Measurements from ENCODE around the gene SGO1. TPM values are rescaled to one million over a fixed set of nuclear protein-coding genes. Genes with fewer than 3 reads are reported as not detected.

Gene SGO1
- total RNA-seq, 1 experiment from 2014 or later = 23.5 TPM

- BruUV-seq (replicated peaks) = no TSS peak
- H3K27ac ChIP-seq (ENCODE audit: low read depth, low read length) = no peak overlapping the region
- no peaks in the 10 kb centered on the region for H3K4me1 ChIP-seq (ENCODE audit: control insufficient read depth in 1 of 2, insufficient read depth in 2 of 2, low read length in 2 of 2)
- no peak overlapping the region for H3K4me2 ChIP-seq (ENCODE audit: low read length)
- no peak overlapping the region for H3K9ac ChIP-seq (ENCODE audit: low read length)
- no peaks in the 10 kb centered on the region for H3K36me3 ChIP-seq (ENCODE audit: control insufficient read depth in 1 of 2, insufficient read depth in 2 of 2, low read length in 2 of 2)
- no peaks in the 10 kb centered on the region for H3K9me2 ChIP-seq (ENCODE audit: insufficient read depth)
- ChIA-PET CTCF (no interaction called here), POLR2A (no interaction called here), RAD21 (ENCODE audit: low non-redundant PET in 1 of 2, low total read pairs in 2 of 2, uncharacterized antibody in 2 of 2, unreplicated experiment in 2 of 2) (no interaction called here)
- no peaks in the 10 kb centered on the region for H3K9me3 ChIP-seq (ENCODE audit: control insufficient read depth in 1 of 2, insufficient read depth in 1 of 2, low read depth in 1 of 2, low read length in 2 of 2)
- intact Hi-C loops (cut with micrococcal nuclease) = no loop called here
- ATAC-seq (no peak), DNase-seq (ENCODE audit: low read depth, low spot score) (no peak)
- H4K20me1 ChIP-seq (ENCODE audit: insufficient read depth) = no peaks in the 10 kb centered on the region
- TF ChIP-seq POLR2A (IDR thresholded peaks at IDR 0.05; ENCODE audit: borderline replicate concordance, extremely low read depth, insufficient read depth, insufficient read length) (no peak), CBX3 (IDR thresholded peaks at IDR 0.05; ENCODE audit: low read depth) (no peak), RAD21 (IDR thresholded peaks at IDR 0.05; ENCODE audit: low read depth) (no peak), ZNF274 (IDR thresholded peaks at IDR 0.05; ENCODE audit: low read depth, low read length) (no peak), ZFX (IDR thresholded peaks at IDR 0.05) (no peak)
- no peak overlapping the region for H2AFZ ChIP-seq (ENCODE audit: low read depth, low read length, poor library complexity, severe bottlenecking)
- H3K27me3 ChIP-seq (ENCODE audit: insufficient read depth, low read length) = no peaks in the 10 kb centered on the region
- H3K4me3 ChIP-seq (replicated peaks in 1 of 2; ENCODE audit: low read depth in 1 of 2, low read length in 2 of 2) = no peak overlapping the region
- no peaks in the 10 kb centered on the region for H3K79me2 ChIP-seq (ENCODE audit: insufficient read depth, low read length)
Measured at GRCh38 chr3:20123131-20123652, 62.8 kb downstream of the SGO1 start.

DNA sequence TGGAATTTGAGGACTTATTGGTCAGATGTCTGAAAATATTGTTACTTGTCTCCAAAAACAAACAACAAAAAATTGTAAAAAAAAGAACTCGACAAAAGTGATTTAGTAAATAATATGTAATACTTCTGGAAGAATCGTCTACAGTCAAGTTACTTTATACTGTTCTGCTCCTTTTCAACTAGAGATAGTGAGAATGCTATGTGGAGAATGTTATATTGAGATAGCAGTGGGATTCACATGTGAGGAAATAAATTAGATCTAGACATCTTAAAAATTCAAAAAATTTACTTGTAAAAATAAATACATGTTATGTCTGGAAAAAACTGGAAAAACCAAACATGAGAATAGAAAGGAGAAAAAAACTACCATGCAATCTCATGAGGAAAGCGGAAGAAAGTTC, 64.9 kb downstream of the SGO1 start:
- Histone ChIP-seq H4K20me1 (ENCODE audit: insufficient read depth) (no peaks in the 10 kb centered on the region), H3K79me2 (ENCODE audit: insufficient read depth, low read length) (no peaks in the 10 kb centered on the region), H3K4me1 (ENCODE audit: control insufficient read depth in 1 of 2, insufficient read depth in 2 of 2, low read length in 2 of 2) (no peaks in the 10 kb centered on the region), H3K9me2 (ENCODE audit: insufficient read depth) (no peaks in the 10 kb centered on the region), H3K9me3 (ENCODE audit: control insufficient read depth in 1 of 2, insufficient read depth in 1 of 2, low read depth in 1 of 2, low read length in 2 of 2) (no peaks in the 10 kb centered on the region), H2AFZ (ENCODE audit: low read depth, low read length, poor library complexity, severe bottlenecking) (no peak overlapping the region), H3K36me3 (ENCODE audit: control insufficient read depth in 1 of 2, insufficient read depth in 2 of 2, low read length in 2 of 2) (no peaks in the 10 kb centered on the region), H3K4me2 (ENCODE audit: low read length) (no peak overlapping the region), H3K4me3 (replicated peaks in 1 of 2; ENCODE audit: low read depth in 1 of 2, low read length in 2 of 2) (no peak overlapping the region), H3K9ac (ENCODE audit: low read length) (no peak overlapping the region), H3K27me3 (ENCODE audit: insufficient read depth, low read length) (no peaks in the 10 kb centered on the region), H3K27ac (ENCODE audit: low read depth, low read length) (no peak overlapping the region)
- POLR2A ChIA-PET = no interaction called here
- intact Hi-C loops (cut with micrococcal nuclease) = no loop called here
- ATAC-seq (no peak), DNase-seq (ENCODE audit: low read depth, low spot score) (no peak)
- no TSS peak for BruUV-seq (replicated peaks)
- CTCF ChIA-PET = no interaction called here
- RAD21 ChIA-PET (ENCODE audit: low non-redundant PET in 1 of 2, low total read pairs in 2 of 2, uncharacterized antibody in 2 of 2, unreplicated experiment in 2 of 2) = interaction anchor here in 1 of 2 experiments (0.6 kb wide), 1 partner anchor 24 kb away, joined by 3 read pairs; no protein-coding TSS in a partner anchor
- TF ChIP-seq YY1 (IDR thresholded peaks at IDR 0.05; ENCODE audit: extremely low read depth, insufficient replicate concordance, low read depth, low read length) (no peak), EGR1 (IDR thresholded peaks at IDR 0.05; ENCODE audit: low read depth) (no peak), POLR2AphosphoS5 (IDR thresholded peaks at IDR 0.05; ENCODE audit: low read depth, low read length) (no peak), SIN3A (IDR thresholded peaks at IDR 0.05; ENCODE audit: low read depth) (no peak), FOSL1 (IDR thresholded peaks at IDR 0.05; ENCODE audit: low read depth) (no peak), POLR2A (IDR thresholded peaks at IDR 0.05; ENCODE audit: borderline replicate concordance, extremely low read depth, insufficient read depth, insufficient read length) (no peak), ZFX (IDR thresholded peaks at IDR 0.05) (no peak), JUND (IDR thresholded peaks at IDR 0.05) (no peak), EZH2 (IDR thresholded peaks at IDR 0.05) (no peak), ZNF274 (IDR thresholded peaks at IDR 0.05; ENCODE audit: low read depth, low read length) (no peak), EZH2phosphoT487 (IDR thresholded peaks at IDR 0.05; ENCODE audit: borderline replicate concordance) (no peak), SP1 (IDR thresholded peaks at IDR 0.05; ENCODE audit: low read depth) (no peak), MAX (IDR thresholded peaks at IDR 0.05) (no peak)
- TF ChIP-seq, protein P1, sequence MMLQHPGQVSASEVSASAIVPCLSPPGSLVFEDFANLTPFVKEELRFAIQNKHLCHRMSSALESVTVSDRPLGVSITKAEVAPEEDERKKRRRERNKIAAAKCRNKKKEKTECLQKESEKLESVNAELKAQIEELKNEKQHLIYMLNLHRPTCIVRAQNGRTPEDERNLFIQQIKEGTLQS (IDR thresholded peaks at IDR 0.05) = no peak
- TF ChIP-seq, protein P2, sequence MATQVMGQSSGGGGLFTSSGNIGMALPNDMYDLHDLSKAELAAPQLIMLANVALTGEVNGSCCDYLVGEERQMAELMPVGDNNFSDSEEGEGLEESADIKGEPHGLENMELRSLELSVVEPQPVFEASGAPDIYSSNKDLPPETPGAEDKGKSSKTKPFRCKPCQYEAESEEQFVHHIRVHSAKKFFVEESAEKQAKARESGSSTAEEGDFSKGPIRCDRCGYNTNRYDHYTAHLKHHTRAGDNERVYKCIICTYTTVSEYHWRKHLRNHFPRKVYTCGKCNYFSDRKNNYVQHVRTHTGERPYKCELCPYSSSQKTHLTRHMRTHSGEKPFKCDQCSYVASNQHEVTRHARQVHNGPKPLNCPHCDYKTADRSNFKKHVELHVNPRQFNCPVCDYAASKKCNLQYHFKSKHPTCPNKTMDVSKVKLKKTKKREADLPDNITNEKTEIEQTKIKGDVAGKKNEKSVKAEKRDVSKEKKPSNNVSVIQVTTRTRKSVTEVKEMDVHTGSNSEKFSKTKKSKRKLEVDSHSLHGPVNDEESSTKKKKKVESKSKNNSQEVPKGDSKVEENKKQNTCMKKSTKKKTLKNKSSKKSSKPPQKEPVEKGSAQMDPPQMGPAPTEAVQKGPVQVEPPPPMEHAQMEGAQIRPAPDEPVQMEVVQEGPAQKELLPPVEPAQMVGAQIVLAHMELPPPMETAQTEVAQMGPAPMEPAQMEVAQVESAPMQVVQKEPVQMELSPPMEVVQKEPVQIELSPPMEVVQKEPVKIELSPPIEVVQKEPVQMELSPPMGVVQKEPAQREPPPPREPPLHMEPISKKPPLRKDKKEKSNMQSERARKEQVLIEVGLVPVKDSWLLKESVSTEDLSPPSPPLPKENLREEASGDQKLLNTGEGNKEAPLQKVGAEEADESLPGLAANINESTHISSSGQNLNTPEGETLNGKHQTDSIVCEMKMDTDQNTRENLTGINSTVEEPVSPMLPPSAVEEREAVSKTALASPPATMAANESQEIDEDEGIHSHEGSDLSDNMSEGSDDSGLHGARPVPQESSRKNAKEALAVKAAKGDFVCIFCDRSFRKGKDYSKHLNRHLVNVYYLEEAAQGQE (IDR thresholded peaks at IDR 0.05; ENCODE audit: low read depth) = no peak

Measured in HCT116 (cell line).